GM21367 (cell line): ENCODE data around the gene AP2B1.
A peak's percentile ranks its signal among the peaks of the same experiment; 100 is the strongest.
"Not testable (repeated sequence)": the region's sequence is repeated elsewhere in the genome, so short reads cannot be mapped to it uniquely, and the experiment has no call there.

Source experiments
- ATAC-seq: cut with Tn5 transposase; IDR thresholded peaks from one replicate; pipeline ENCODE4 v1.9.1; 2021; ENCODE audit not compliant: unreplicated experiment

The AP2B1 gene

GRCh38 chr17:35745246-35745645 lies 158.1 kb downstream of the AP2B1 start:
- ATAC-seq, result no peak

- ATAC-seq, result no peak
Measured at GRCh38 chr17:35745749-35746320, 158.7 kb downstream of the AP2B1 start.

- no peak for ATAC-seq
Measured at GRCh38 chr17:35747540-35748017, 160.5 kb downstream of the AP2B1 start.

- no peak for ATAC-seq
Measured at GRCh38 chr17:35748341-35748841, 161.3 kb downstream of the AP2B1 start.

GRCh38 chr17:35748979-35749378 lies 161.9 kb downstream of the AP2B1 start:
- ATAC-seq, result no peak

GRCh38 chr17:35749560-35750412 lies 162.7 kb downstream of the AP2B1 start:
- no peak for ATAC-seq

- ATAC-seq, result no peak
Measured at GRCh38 chr17:35750526-35751395, 163.6 kb downstream of the AP2B1 start.

GRCh38 chr17:35751541-35751940 lies 164.4 kb downstream of the AP2B1 start:
- ATAC-seq, result not testable (repeated sequence)

GRCh38 chr17:35752471-35752870 lies 165.3 kb downstream of the AP2B1 start:
- no peak for ATAC-seq

- ATAC-seq, result no peak
Measured at GRCh38 chr17:35752945-35753764, 166.0 kb downstream of the AP2B1 start, which contains the start of gene GAS2L2. Gene GAS2L2, minus strand, starts transcription at chr17:35753239. Its CDS starts 389 bp downstream, at chr17:35752850.

GRCh38 chr17:35757243-35757642 lies 170.1 kb downstream of the AP2B1 start:
- no peak for ATAC-seq

- no peak for ATAC-seq
Measured at GRCh38 chr17:35760587-35760986, 173.5 kb downstream of the AP2B1 start, which contains the start of gene C17orf50. Gene C17orf50, plus strand, starts transcription at chr17:35760887. Its CDS starts 55 bp downstream, at chr17:35760942.

- ATAC-seq, result no peak
Measured at GRCh38 chr17:35761601-35762000, 174.5 kb downstream of the AP2B1 start.

GRCh38 chr17:35763767-35764122 lies 176.6 kb downstream of the AP2B1 start:
- no peak for ATAC-seq

- peak; percentile 72 for ATAC-seq
Measured at GRCh38 chr17:35764123-35764991, 177.2 kb downstream of the AP2B1 start.

- ATAC-seq, result no peak
Measured at GRCh38 chr17:35765086-35765710, 178.1 kb downstream of the AP2B1 start.

GRCh38 chr17:35765756-35766488 lies 178.8 kb downstream of the AP2B1 start:
- no peak for ATAC-seq

- ATAC-seq, result no peak
Measured at GRCh38 chr17:35766489-35766877, 179.4 kb downstream of the AP2B1 start.
